HG03025 (cell line): Measurements from ENCODE around the gene MCUB.
"Not testable (repeated sequence)": the region's sequence is repeated elsewhere in the genome, so short reads cannot be mapped to it uniquely, and the experiment has no call there.

ENCODE experiments used
- ATAC-seq: cut with Tn5 transposase; IDR thresholded peaks from one replicate; pipeline ENCODE4 v1.9.1; 2021; ENCODE audit warnings: mild to moderate bottlenecking, moderate library complexity; ENCODE audit not compliant: unreplicated experiment, low FRiP score

MCUB gene

GRCh38 chr4:109576462-109576861 is 16.4 kb downstream of the MCUB start:
- no peak for ATAC-seq

GRCh38 chr4:109578846-109579245 is 18.8 kb downstream of the MCUB start:
- no peak for ATAC-seq

- ATAC-seq, result not testable (repeated sequence)
Measured at GRCh38 chr4:109579997-109580396, 20.0 kb downstream of the MCUB start.

GRCh38 chr4:109588176-109588575 is 28.1 kb downstream of the MCUB start:
- ATAC-seq, result peak; percentile 94

GRCh38 chr4:109589119-109589518 is 29.1 kb downstream of the MCUB start:
- ATAC-seq, result no peak

- ATAC-seq, result no peak
Measured at GRCh38 chr4:109589605-109590004, 29.6 kb downstream of the MCUB start.

- ATAC-seq, result no peak
Measured at GRCh38 chr4:109590905-109591304, 30.9 kb downstream of the MCUB start.

- ATAC-seq, result no peak
Measured at GRCh38 chr4:109592367-109592766, 32.3 kb downstream of the MCUB start.

GRCh38 chr4:109595123-109595522 is 35.1 kb downstream of the MCUB start:
- not testable (repeated sequence) for ATAC-seq

- ATAC-seq, result not testable (repeated sequence)
Measured at GRCh38 chr4:109596420-109597085, 36.5 kb downstream of the MCUB start.

- ATAC-seq, result no peak
Measured at GRCh38 chr4:109599046-109599652, 39.1 kb downstream of the MCUB start.

GRCh38 chr4:109600431-109600830 is 40.4 kb downstream of the MCUB start:
- ATAC-seq, result no peak

- no peak for ATAC-seq
Measured at GRCh38 chr4:109601336-109601735, 41.3 kb downstream of the MCUB start.

GRCh38 chr4:109607976-109608375 is 47.9 kb downstream of the MCUB start:
- no peak for ATAC-seq

GRCh38 chr4:109608879-109609278 is 48.8 kb downstream of the MCUB start:
- ATAC-seq, result no peak

GRCh38 chr4:109609431-109609830 is 49.4 kb downstream of the MCUB start:
- ATAC-seq, result no peak

GRCh38 chr4:109610489-109610888 is 50.4 kb downstream of the MCUB start:
- no peak for ATAC-seq

- no peak for ATAC-seq
Measured at GRCh38 chr4:109611045-109611646, 51.1 kb downstream of the MCUB start.

GRCh38 chr4:109614015-109614414 is 54.0 kb downstream of the MCUB start:
- ATAC-seq, result no peak

GRCh38 chr4:109614466-109614865 is 54.4 kb downstream of the MCUB start:
- no peak for ATAC-seq

GRCh38 chr4:109615742-109616141 is 55.7 kb downstream of the MCUB start:
- ATAC-seq, result no peak

GRCh38 chr4:109616243-109616642 is 56.2 kb downstream of the MCUB start:
- no peak for ATAC-seq
